ENCODE measurements around the gene CALN1.
"Not testable (repeated sequence)": the region's sequence is repeated elsewhere in the genome, so short reads cannot be mapped to it uniquely, and the experiment has no call there.

CALN1 gene

GRCh38 chr7:72412121-72412618, at the start of gene CALN1:
CALN1 (minus strand) TSS chr7:72412338.
- DNase-seq (ENCODE audit: low spot score) = not testable (repeated sequence)

- no peak for DNase-seq (ENCODE audit: low spot score)
These were observed 41.3 kb upstream of the CALN1 start for GRCh38 chr7:72453471-72453870.

- no peak for DNase-seq (ENCODE audit: low spot score)
These were observed 35.5 kb upstream of the CALN1 start for GRCh38 chr7:72447465-72448204.

GRCh38 chr7:72446591-72447462, 34.7 kb upstream of the CALN1 start:
- no peak for DNase-seq (ENCODE audit: low spot score)

- DNase-seq (ENCODE audit: low spot score) = no peak
These were observed 34.0 kb upstream of the CALN1 start for GRCh38 chr7:72446131-72446530.

GRCh38 chr7:72445580-72445979, 33.4 kb upstream of the CALN1 start:
- no peak for DNase-seq (ENCODE audit: low spot score)

- no peak for DNase-seq (ENCODE audit: low spot score)
These were observed 32.9 kb upstream of the CALN1 start for GRCh38 chr7:72445075-72445474.

- DNase-seq (ENCODE audit: low spot score) = no peak
These were observed 32.1 kb upstream of the CALN1 start for GRCh38 chr7:72444026-72444776.

- no peak for DNase-seq (ENCODE audit: low spot score)
These were observed 29.7 kb upstream of the CALN1 start for GRCh38 chr7:72441791-72442190.

GRCh38 chr7:72438491-72438890, 26.4 kb upstream of the CALN1 start:
- no peak for DNase-seq (ENCODE audit: low spot score)

- DNase-seq (ENCODE audit: low spot score) = no peak
These were observed 25.5 kb upstream of the CALN1 start for GRCh38 chr7:72437610-72438009.

GRCh38 chr7:72437061-72437585, 25.0 kb upstream of the CALN1 start:
- no peak for DNase-seq (ENCODE audit: low spot score)

GRCh38 chr7:72435925-72436480, 23.9 kb upstream of the CALN1 start:
- no peak for DNase-seq (ENCODE audit: low spot score)

- no peak for DNase-seq (ENCODE audit: low spot score)
These were observed 23.2 kb upstream of the CALN1 start for GRCh38 chr7:72435366-72435765.

GRCh38 chr7:72430531-72430930, 18.4 kb upstream of the CALN1 start:
- no peak for DNase-seq (ENCODE audit: low spot score)

GRCh38 chr7:72429316-72429715, 17.2 kb upstream of the CALN1 start:
- no peak for DNase-seq (ENCODE audit: low spot score)

- DNase-seq (ENCODE audit: low spot score) = no peak
These were observed 4.7 kb upstream of the CALN1 start for GRCh38 chr7:72416846-72417245.

GRCh38 chr7:72415586-72415985, 3.4 kb upstream of the CALN1 start:
- no peak for DNase-seq (ENCODE audit: low spot score)

GRCh38 chr7:72413886-72414285, 1.7 kb upstream of the CALN1 start:
- no peak for DNase-seq (ENCODE audit: low spot score)

GRCh38 chr7:72413290-72413689, 1.2 kb upstream of the CALN1 start:
- no peak for DNase-seq (ENCODE audit: low spot score)

GRCh38 chr7:72411419-72411818, 719 bp downstream of the CALN1 start:
- DNase-seq (ENCODE audit: low spot score) = no peak

GRCh38 chr7:72409638-72410015, 2.5 kb downstream of the CALN1 start:
- no peak for DNase-seq (ENCODE audit: low spot score)
